H9 (cell line): Measurements from ENCODE around the gene ERC2. TPM values are rescaled to one million over a fixed set of nuclear protein-coding genes. Genes with fewer than 3 reads are reported as not detected.

ENCODE experiments used
- DNase-seq: peaks from one replicate; pipeline ENCODE4 v3.0.0-alpha.2; 2017
- H2AFZ ChIP-seq: one replicate; pipeline ENCODE4 v1.6.1; 2013; ENCODE audit warnings: mild to moderate bottlenecking, low read length, control low read depth, moderate library complexity
- H2AK5ac ChIP-seq: 2 replicates; pipeline ENCODE4 v1.6.1; 2013; ENCODE audit warnings: low read length, control low read depth, mixed read lengths; ENCODE audit not compliant: insufficient read length
- H2BK120ac ChIP-seq: one replicate; pipeline ENCODE4 v1.6.1; 2013; ENCODE audit warnings: low read depth, mild to moderate bottlenecking, low read length, control low read depth, inconsistent platforms; ENCODE audit not compliant: poor library complexity, severe bottlenecking
- H2BK12ac ChIP-seq: 2 replicates; pipeline ENCODE4 v1.6.1; 2013; ENCODE audit warnings: low read length, control low read depth, mixed read lengths, low read depth; ENCODE audit not compliant: insufficient read length
- H2BK15ac ChIP-seq: 2 replicates; pipeline ENCODE4 v1.6.1; 2013; ENCODE audit warnings: low read depth, low read length, control low read depth
- H2BK20ac ChIP-seq: one replicate; pipeline ENCODE4 v1.6.1; 2013; ENCODE audit warnings: low read depth, mild to moderate bottlenecking, low read length, control low read depth, inconsistent platforms; ENCODE audit not compliant: poor library complexity, severe bottlenecking
- H2BK5ac ChIP-seq: 2 replicates; pipeline ENCODE4 v1.6.1; 2013; ENCODE audit warnings: low read length, control low read depth, mixed read lengths; ENCODE audit not compliant: insufficient read length
- H3K14ac ChIP-seq: 2 replicates; pipeline ENCODE4 v1.6.1; 2013; ENCODE audit warnings: low read length, control low read depth; ENCODE audit not compliant: insufficient read depth
- H3K18ac ChIP-seq: 2 replicates; pipeline ENCODE4 v1.6.1; 2013; ENCODE audit warnings: low read depth, mild to moderate bottlenecking, mixed read lengths, low read length, control low read depth; ENCODE audit not compliant: insufficient read length
- H3K23ac ChIP-seq: 2 replicates; pipeline ENCODE4 v1.6.1; 2013; ENCODE audit warnings: low read length, control low read depth, mixed read lengths, low read depth; ENCODE audit not compliant: insufficient read length
- H3K23me2 ChIP-seq: 2 replicates; pipeline ENCODE4 v1.6.1; 2013; ENCODE audit warnings: low read depth, mild to moderate bottlenecking, mixed read lengths, low read length, control low read depth; ENCODE audit not compliant: insufficient read length, poor library complexity, severe bottlenecking
- H3K27ac ChIP-seq: 2 replicates; pipeline ENCODE4 v1.5.1; 2013; ENCODE audit warnings: low read length, control low read depth, mixed read lengths, low read depth; ENCODE audit not compliant: insufficient read length
- H3K27me3 ChIP-seq: 2 replicates; pipeline ENCODE4 v1.6.1; 2013; ENCODE audit warnings: low read length, control low read depth, inconsistent platforms; ENCODE audit not compliant: insufficient read depth
- H3K4ac ChIP-seq: 2 replicates; pipeline ENCODE4 v1.6.1; 2013; ENCODE audit warnings: low read depth, mild to moderate bottlenecking, control low read depth, inconsistent platforms, low read length, moderate library complexity
- H3K4me1 ChIP-seq: 2 replicates; pipeline ENCODE4 v1.6.1; 2013; ENCODE audit warnings: low read length, control low read depth, inconsistent platforms; ENCODE audit not compliant: insufficient read depth
- H3K4me2 ChIP-seq: 2 replicates; pipeline ENCODE4 v1.6.1; 2013; ENCODE audit warnings: low read length, control low read depth, mixed read lengths; ENCODE audit not compliant: insufficient read length, insufficient read depth
- H3K56ac ChIP-seq: 2 replicates; pipeline ENCODE4 v1.6.1; 2013; ENCODE audit warnings: low read depth, mild to moderate bottlenecking, mixed read lengths, low read length, control low read depth; ENCODE audit not compliant: insufficient read length
- H3K79me1 ChIP-seq: 2 replicates; pipeline ENCODE4 v1.6.1; 2013; ENCODE audit warnings: low read depth, mild to moderate bottlenecking, moderate library complexity, low read length, control low read depth, inconsistent platforms; ENCODE audit not compliant: insufficient read depth, poor library complexity, severe bottlenecking
- H3K79me2 ChIP-seq: 2 replicates; pipeline ENCODE4 v1.6.1; 2013; ENCODE audit warnings: low read length, control low read depth, inconsistent platforms; ENCODE audit not compliant: insufficient read depth
- H3K9ac ChIP-seq: 2 replicates; pipeline ENCODE4 v1.6.1; 2013; ENCODE audit warnings: low read length, control low read depth, mixed read lengths; ENCODE audit not compliant: insufficient read length; ENCODE audit errors: extremely low read depth
- H3K9me3 ChIP-seq: one replicate; pipeline ENCODE4 v1.6.1; 2013; ENCODE audit warnings: low read depth, low read length, inconsistent platforms; ENCODE audit not compliant: control insufficient read depth
- H3T11ph ChIP-seq: one replicate; pipeline ENCODE4 v1.6.1; 2013; ENCODE audit warnings: mild to moderate bottlenecking, low read length, control low read depth, inconsistent platforms
- H4K20me1 ChIP-seq: one replicate; pipeline ENCODE4 v1.6.1; 2013; ENCODE audit not compliant: control insufficient read depth, insufficient read length, insufficient read depth
- H4K5ac ChIP-seq: 2 replicates; pipeline ENCODE4 v1.6.1; 2013; ENCODE audit warnings: low read depth, mild to moderate bottlenecking, mixed read lengths, low read length, control low read depth; ENCODE audit not compliant: insufficient read length
- H4K8ac ChIP-seq: replicated peaks from 2 replicates; pipeline ENCODE4 v1.6.1; 2013; ENCODE audit warnings: low read length, control low read depth, mixed read lengths, low read depth; ENCODE audit not compliant: insufficient read length
- H4K91ac ChIP-seq: 2 replicates; pipeline ENCODE4 v1.6.1; 2013; ENCODE audit warnings: low read depth, mild to moderate bottlenecking, moderate library complexity, mixed read lengths, low read length, control low read depth; ENCODE audit not compliant: insufficient read length
- H3K27ac Mint-ChIP-seq, 3 experiments: 2 replicates in 2 of 3; 3 replicates in 1 of 3; pipeline ENCODE4 v1.8.0; 2020 to 2021; ENCODE audit warnings: mixed read lengths in 3 of 3, mild to moderate bottlenecking in 1 of 3, moderate library complexity in 1 of 3
- H3K27me3 Mint-ChIP-seq: 2 replicates; pipeline ENCODE4 v1.8.0; 2021; ENCODE audit warnings: low read depth, mild to moderate bottlenecking, moderate library complexity, mixed read lengths
- H3K36me3 Mint-ChIP-seq, 3 experiments: 2 replicates in 2 of 3; 3 replicates in 1 of 3; pipeline ENCODE4 v1.8.0; 2020 to 2021; ENCODE audit warnings: low read depth in 3 of 3, mixed read lengths in 3 of 3; ENCODE audit not compliant: insufficient read depth in 1 of 3
- H3K4me1 Mint-ChIP-seq, 2 experiments: 2 replicates each; pipeline ENCODE4 v1.8.0; 2020; ENCODE audit warnings: mixed read lengths in 2 of 2
- H3K4me3 Mint-ChIP-seq, 2 experiments: 2 replicates in 1 of 2; 3 replicates in 1 of 2; pipeline ENCODE4 v1.8.0; 2020 to 2021; ENCODE audit warnings: mild to moderate bottlenecking in 2 of 2, mixed read lengths in 2 of 2, moderate library complexity in 1 of 2
- H3K9me3 Mint-ChIP-seq, 2 experiments: 2 replicates in 1 of 2; 3 replicates in 1 of 2; pipeline ENCODE4 v1.8.0; 2020; ENCODE audit warnings: mild to moderate bottlenecking in 2 of 2, mixed read lengths in 2 of 2, moderate library complexity in 1 of 2
- CTCF ChIP-seq: fragments of 200-600 bp; sonication (generic); conservative IDR thresholded peaks from 3 replicates; pipeline ENCODE4 v1.8.0; 2021; ENCODE audit warnings: antibody characterized with exemption, mild to moderate bottlenecking
- WGBS: extraction: QIAGEN DNeasy Blood & Tissue Kit; methylation state at CpG from one replicate; pipeline ENCODE4 v1.1.7; 2013; ENCODE audit warnings: missing lambda C conversion rate, low lambda C conversion rate, mixed read lengths; ENCODE audit not compliant: insufficient read length; ENCODE audit errors: extremely low coverage; 5-methylcytosine and 5-hydroxymethylcytosine counted together
- total RNA-seq: library from RNA; stranded (reverse); gene quantifications from 2 replicates; pipeline ENCODE4 v1.2.1, GENCODE V29; 2021

Gene ERC2
- total RNA-seq, 1 experiment from 2014 or later = 15.4 TPM

GRCh38 chr3:56476771-56477170 is 8.5 kb upstream of the ERC2 start:
- no peak for DNase-seq
- H3K36me3 Mint-ChIP-seq = no peaks in the 10 kb centered on the region
- Histone ChIP-seq H2BK5ac (no peak overlapping the region), H4K5ac (no peak overlapping the region), H2BK15ac (no peak overlapping the region), H3K23me2 (no peaks in the 10 kb centered on the region), H3K27me3 (no peaks in the 10 kb centered on the region), H3K4ac (no peak overlapping the region), H3K79me1 (no peaks in the 10 kb centered on the region), H2BK12ac (no peak overlapping the region), H4K8ac (no peak overlapping the region), H3K23ac (no peak overlapping the region), H3K27ac (no peak overlapping the region), H4K91ac (no peak overlapping the region), H3K4me1 (peaks cover 3% of the 10 kb centered on the region; the same call in 1 of the 2 replicates), H3K9me3 (no peaks in the 10 kb centered on the region), H2AK5ac (no peak overlapping the region), H3K14ac (no peak overlapping the region), H3K79me2 (no peaks in the 10 kb centered on the region), H4K20me1 (no peaks in the 10 kb centered on the region), H3K56ac (no peak overlapping the region), H2BK120ac (no peak overlapping the region), H2BK20ac (no peak overlapping the region), H3K9ac (no peak overlapping the region), H3K4me2 (no peak overlapping the region), H2AFZ (no peak overlapping the region), H3T11ph (no peak overlapping the region), H3K18ac (no peak overlapping the region)
- TF ChIP-seq CTCF = no peak
- H3K4me1 Mint-ChIP-seq = peaks cover 12 to 13% of the 10 kb centered on the region in 2 experiments
- H3K9me3 Mint-ChIP-seq = no peaks in the 10 kb centered on the region
- peaks cover 2% of the 10 kb centered on the region for H3K27me3 Mint-ChIP-seq
- H3K4me3 Mint-ChIP-seq = no peak overlapping the region
- no CpG with 5 or more reads among the region's 1 CpG for WGBS
- no peak overlapping the region for H3K27ac Mint-ChIP-seq
